Colonic mucosa (tissue), 4 donors: ENCODE results near the gene HPF1. TPM values are rescaled to one million over a fixed set of nuclear protein-coding genes. Genes with fewer than 3 reads are reported as not detected.

ENCODE experiments used
- DNase-seq: peaks from one replicate; pipeline ENCODE4 v3.0.0-alpha.2; 2020
- H3K27ac ChIP-seq: fragments of 200-600 bp; one replicate; pipeline ENCODE4 v1.8.0; 2021
- H3K27me3 ChIP-seq: fragments of 200-600 bp; one replicate; pipeline ENCODE4 v1.8.0; 2021
- H3K36me3 ChIP-seq: fragments of 200-600 bp; one replicate; pipeline ENCODE4 v1.8.0; 2021
- H3K4me1 ChIP-seq: fragments of 200-600 bp; one replicate; pipeline ENCODE4 v1.8.0; 2021; ENCODE audit warnings: mild to moderate bottlenecking
- H3K4me3 ChIP-seq: fragments of 200-600 bp; one replicate; pipeline ENCODE4 v1.8.0; 2021
- H3K9ac ChIP-seq, 2 donors: one replicate each; pipeline ENCODE4 v1.7.0; 2013; ENCODE audit warnings: control low read depth in 2 of 2, low read depth in 2 of 2, low read length in 2 of 2
- H3K9me3 ChIP-seq: fragments of 200-600 bp; one replicate; pipeline ENCODE4 v1.8.0; 2021
- CTCF ChIP-seq: fragments of 200-600 bp; IDR thresholded peaks from one replicate; pipeline ENCODE4 v1.8.0; 2022; ENCODE audit warnings: antibody characterized with exemption, mild to moderate bottlenecking
- intact Hi-C: fragments of 100-400 bp; cut with DNase I; formaldehyde crosslinking; loops from one replicate; pipeline ENCODE4 v1.14.1; 2022
- total RNA-seq, 2 donors: library from RNA; stranded (reverse); fragmentation: NEBNext Ultra II Directional in 1 of 2; extraction: Animal tissue kit (Norgen Biotek cat#: 25700) in 1 of 2; gene quantifications; one replicate each; pipeline ENCODE4 v1.2.1, GENCODE V29; 2021
- donor health status: healthy.
- donor health status: DM: no; HTN: no; CAD: no.
- donor health status: DM: no; HTN: no; CAD: no.

Gene HPF1
- total RNA-seq, 2 donors from 2014 or later = 11.7 to 23.6 TPM

- H3K9ac ChIP-seq = no peak overlapping the region
- H3K27ac ChIP-seq = no peak overlapping the region
- DNase-seq = no peak
- peaks cover 5% of the 10 kb centered on the region for H3K36me3 ChIP-seq
- no peaks in the 10 kb centered on the region for H3K27me3 ChIP-seq
- TF ChIP-seq CTCF = no peak
- H3K4me3 ChIP-seq = no peak overlapping the region
- intact Hi-C loops = no loop called here
- no peaks in the 10 kb centered on the region for H3K9me3 ChIP-seq
- no peaks in the 10 kb centered on the region for H3K4me1 ChIP-seq
These were observed 41.1 kb downstream of the HPF1 start for GRCh38 chr4:169716677-169717076.

- intact Hi-C loops = no loop called here
- Histone ChIP-seq H3K9ac (no peak overlapping the region), H3K4me3 (no peak overlapping the region), H3K4me1 (no peaks in the 10 kb centered on the region), H3K9me3 (no peaks in the 10 kb centered on the region), H3K27ac (no peak overlapping the region), H3K27me3 (no peaks in the 10 kb centered on the region), H3K36me3 (peaks cover 5% of the 10 kb centered on the region)
- DNase-seq = no peak
- TF ChIP-seq CTCF = no peak
These were observed 41.9 kb downstream of the HPF1 start for GRCh38 chr4:169715826-169716225.

- intact Hi-C loops = no loop called here
- Histone ChIP-seq H3K4me1 (no peaks in the 10 kb centered on the region), H3K9me3 (no peaks in the 10 kb centered on the region), H3K36me3 (no peaks in the 10 kb centered on the region), H3K27me3 (no peaks in the 10 kb centered on the region), H3K9ac (no peak overlapping the region), H3K27ac (no peak overlapping the region), H3K4me3 (no peak overlapping the region)
- DNase-seq = no peak
- no peak for TF ChIP-seq CTCF
These were observed 49.6 kb downstream of the HPF1 start for GRCh38 chr4:169707958-169708643.

GRCh38 chr4:169698331-169698730 lies 59.4 kb downstream of the HPF1 start:
- intact Hi-C loops = no loop called here
- H3K36me3 ChIP-seq = peaks cover 9% of the 10 kb centered on the region
- no peaks in the 10 kb centered on the region for H3K27me3 ChIP-seq
- H3K9ac ChIP-seq = no peak overlapping the region
- no peaks in the 10 kb centered on the region for H3K9me3 ChIP-seq
- no peaks in the 10 kb centered on the region for H3K4me1 ChIP-seq
- DNase-seq = no peak
- H3K27ac ChIP-seq = no peak overlapping the region
- no peak for TF ChIP-seq CTCF
- no peak overlapping the region for H3K4me3 ChIP-seq

GRCh38 chr4:169690787-169691186 lies 67.0 kb downstream of the HPF1 start:
- Histone ChIP-seq H3K4me3 (no peak overlapping the region), H3K36me3 (peaks cover 6% of the 10 kb centered on the region), H3K4me1 (no peaks in the 10 kb centered on the region), H3K9ac (no peak overlapping the region), H3K9me3 (no peaks in the 10 kb centered on the region), H3K27ac (no peak overlapping the region), H3K27me3 (no peaks in the 10 kb centered on the region)
- DNase-seq = no peak
- no peak for TF ChIP-seq CTCF
- intact Hi-C loops = no loop called here
